Activated CD8-positive, alpha-beta memory T cell treated with anti-CD3 and anti-CD28 coated beads, Interleukin-2, amount 50 U/mL, for 24 hours (primary cell): ENCODE data around the gene IVL.

Experiments
- DNase-seq: peaks from one replicate; pipeline ENCODE4 v3.0.0-alpha.2; 2020; ENCODE audit errors: extremely low read depth

IVL gene

GRCh38 chr1:152953761-152954160 is 45.4 kb downstream of the IVL start:
- no peak for DNase-seq

GRCh38 chr1:152954436-152954835 is 46.1 kb downstream of the IVL start:
- no peak for DNase-seq

- DNase-seq = no peak
Observed at GRCh38 chr1:152957561-152957960, 49.2 kb downstream of the IVL start.

GRCh38 chr1:152959273-152959672 is 50.9 kb downstream of the IVL start:
- DNase-seq = no peak

- no peak for DNase-seq
Observed at GRCh38 chr1:152959801-152960451, 51.6 kb downstream of the IVL start.

GRCh38 chr1:152960452-152961044 is 52.2 kb downstream of the IVL start:
- DNase-seq = no peak
